SU-DHL-6 (cell line): ENCODE data around the gene SENP7.

ENCODE experiments used
- EZH2phosphoT487 ChIP-seq: fragments of 200-600 bp; sonication (generic), shearing (Covaris generic); conservative IDR thresholded peaks from 2 replicates; pipeline ENCODE4 v1.6.1; 2018; ENCODE audit warnings: mild to moderate bottlenecking, antibody characterized with exemption, low read length, moderate library complexity, mixed read lengths
- TF ChIP-seq, protein P1 (sequence below): fragments of 200-600 bp; sonication (generic); IDR thresholded peaks from one replicate; pipeline ENCODE4 v1.5.1; 2017; ENCODE audit warnings: antibody characterized with exemption, mild to moderate bottlenecking, low read length, moderate library complexity; ENCODE audit not compliant: insufficient read depth, poor library complexity, severe bottlenecking

DNA sequence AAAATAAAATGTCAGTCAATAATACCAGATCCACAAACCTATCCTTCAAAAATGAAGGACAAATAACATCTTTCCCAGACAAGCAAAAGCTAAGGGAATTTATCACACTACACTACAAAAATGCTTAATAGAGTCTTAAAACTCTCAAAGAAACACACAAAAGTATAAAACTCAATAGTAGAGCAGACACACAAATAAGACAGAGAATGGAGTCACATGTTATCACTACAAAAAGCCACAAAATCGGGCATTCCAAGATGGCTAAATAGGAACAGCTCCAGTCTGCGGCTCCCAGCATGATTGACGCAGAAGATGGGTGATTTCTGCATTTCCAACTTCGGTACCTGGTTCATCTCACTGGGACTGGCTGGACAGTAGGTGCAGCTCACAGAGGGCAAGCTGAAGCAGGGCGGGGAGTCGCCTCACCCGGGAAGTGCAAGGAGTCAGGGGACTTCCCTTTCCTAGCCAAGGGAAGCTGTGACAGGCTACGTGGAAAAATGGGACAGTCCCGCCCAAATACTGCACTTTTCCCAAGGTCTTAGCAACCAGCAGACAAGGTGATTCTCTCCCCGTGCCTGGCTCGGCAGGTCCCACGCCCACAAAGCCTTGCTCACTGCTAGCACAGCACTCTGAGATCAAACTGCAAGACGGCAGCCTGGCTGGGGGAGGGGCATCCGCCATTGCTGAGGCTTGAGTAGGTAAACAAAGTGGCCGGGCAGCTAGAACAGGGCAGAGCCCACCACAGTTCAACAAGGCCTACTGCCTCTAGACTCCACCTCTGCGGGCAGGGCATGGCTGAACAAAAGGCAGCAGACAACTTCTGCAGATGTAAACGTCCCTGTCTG is 46.3 kb downstream of the SENP7 start:
- TF ChIP-seq, protein P1, sequence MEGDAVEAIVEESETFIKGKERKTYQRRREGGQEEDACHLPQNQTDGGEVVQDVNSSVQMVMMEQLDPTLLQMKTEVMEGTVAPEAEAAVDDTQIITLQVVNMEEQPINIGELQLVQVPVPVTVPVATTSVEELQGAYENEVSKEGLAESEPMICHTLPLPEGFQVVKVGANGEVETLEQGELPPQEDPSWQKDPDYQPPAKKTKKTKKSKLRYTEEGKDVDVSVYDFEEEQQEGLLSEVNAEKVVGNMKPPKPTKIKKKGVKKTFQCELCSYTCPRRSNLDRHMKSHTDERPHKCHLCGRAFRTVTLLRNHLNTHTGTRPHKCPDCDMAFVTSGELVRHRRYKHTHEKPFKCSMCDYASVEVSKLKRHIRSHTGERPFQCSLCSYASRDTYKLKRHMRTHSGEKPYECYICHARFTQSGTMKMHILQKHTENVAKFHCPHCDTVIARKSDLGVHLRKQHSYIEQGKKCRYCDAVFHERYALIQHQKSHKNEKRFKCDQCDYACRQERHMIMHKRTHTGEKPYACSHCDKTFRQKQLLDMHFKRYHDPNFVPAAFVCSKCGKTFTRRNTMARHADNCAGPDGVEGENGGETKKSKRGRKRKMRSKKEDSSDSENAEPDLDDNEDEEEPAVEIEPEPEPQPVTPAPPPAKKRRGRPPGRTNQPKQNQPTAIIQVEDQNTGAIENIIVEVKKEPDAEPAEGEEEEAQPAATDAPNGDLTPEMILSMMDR, result no peak
- TF ChIP-seq EZH2phosphoT487, result no peak
